HG03039 (cell line): ENCODE data around the gene TMEM91.
A peak's percentile ranks its signal among the peaks of the same experiment; 100 is the strongest.
"Not testable (repeated sequence)": the region's sequence is repeated elsewhere in the genome, so short reads cannot be mapped to it uniquely, and the experiment has no call there.

Source experiments
- ATAC-seq: cut with Tn5 transposase; IDR thresholded peaks from one replicate; pipeline ENCODE4 v1.9.1; 2021; ENCODE audit warnings: mild to moderate bottlenecking, moderate library complexity; ENCODE audit not compliant: unreplicated experiment

The TMEM91 gene

GRCh38 chr19:41373993-41374392 is 2.3 kb upstream of the TMEM91 start:
- no peak for ATAC-seq

GRCh38 chr19:41376998-41377365 is 649 bp downstream of the TMEM91 start:
- ATAC-seq, result no peak

- no peak for ATAC-seq
Measured at GRCh38 chr19:41377977-41378709, 1.8 kb downstream of the TMEM91 start.

- not testable (repeated sequence) for ATAC-seq
Measured at GRCh38 chr19:41381536-41381935, 5.2 kb downstream of the TMEM91 start.

DNA sequence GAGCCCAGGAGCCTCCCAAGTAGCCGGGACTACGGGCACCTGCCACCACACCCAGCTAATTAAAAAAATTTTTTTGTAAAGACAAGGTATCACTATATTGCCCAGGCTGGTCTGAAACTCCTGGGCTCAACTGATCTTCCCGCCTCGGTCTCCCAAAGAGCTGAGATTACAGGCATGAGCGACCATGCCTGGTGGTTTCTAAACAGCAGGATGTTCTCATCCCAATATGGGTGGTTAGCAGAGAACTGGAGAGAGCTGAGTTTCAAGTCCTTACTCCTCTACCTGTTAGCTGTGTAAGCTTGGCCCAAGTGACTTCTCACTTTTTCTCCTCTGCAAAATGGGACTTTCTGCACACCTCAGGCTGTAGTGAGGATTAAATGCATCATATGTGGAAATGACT is 8.0 kb downstream of the TMEM91 start:
- ATAC-seq, result no peak

DNA sequence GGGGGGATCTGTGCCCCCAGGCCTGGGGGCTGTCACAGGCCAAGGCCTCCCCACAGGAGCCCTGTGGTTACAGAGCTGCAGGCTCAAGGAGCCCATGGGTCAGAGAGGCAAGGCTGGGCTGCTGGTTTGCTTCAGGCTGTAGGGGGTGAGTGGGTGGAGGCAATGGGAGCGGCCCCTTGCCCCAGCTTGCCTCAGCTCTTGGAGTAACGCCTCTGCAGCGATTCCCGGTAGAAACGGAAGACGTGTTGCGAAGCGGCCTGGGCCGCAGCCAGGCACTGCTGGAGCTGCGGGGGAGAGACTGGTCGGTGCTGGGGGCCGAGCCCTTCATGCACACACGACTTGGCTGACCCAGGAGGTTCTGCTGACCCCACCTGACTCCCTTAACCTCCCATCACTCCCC is 10.1 kb downstream of the TMEM91 start:
- ATAC-seq, result no peak

GRCh38 chr19:41391618-41392017 is 15.3 kb downstream of the TMEM91 start:
- ATAC-seq, result no peak

- ATAC-seq, result no peak
Measured at GRCh38 chr19:41392775-41393174, 16.4 kb downstream of the TMEM91 start.

GRCh38 chr19:41395355-41395754 is 19.0 kb downstream of the TMEM91 start:
- no peak for ATAC-seq

DNA sequence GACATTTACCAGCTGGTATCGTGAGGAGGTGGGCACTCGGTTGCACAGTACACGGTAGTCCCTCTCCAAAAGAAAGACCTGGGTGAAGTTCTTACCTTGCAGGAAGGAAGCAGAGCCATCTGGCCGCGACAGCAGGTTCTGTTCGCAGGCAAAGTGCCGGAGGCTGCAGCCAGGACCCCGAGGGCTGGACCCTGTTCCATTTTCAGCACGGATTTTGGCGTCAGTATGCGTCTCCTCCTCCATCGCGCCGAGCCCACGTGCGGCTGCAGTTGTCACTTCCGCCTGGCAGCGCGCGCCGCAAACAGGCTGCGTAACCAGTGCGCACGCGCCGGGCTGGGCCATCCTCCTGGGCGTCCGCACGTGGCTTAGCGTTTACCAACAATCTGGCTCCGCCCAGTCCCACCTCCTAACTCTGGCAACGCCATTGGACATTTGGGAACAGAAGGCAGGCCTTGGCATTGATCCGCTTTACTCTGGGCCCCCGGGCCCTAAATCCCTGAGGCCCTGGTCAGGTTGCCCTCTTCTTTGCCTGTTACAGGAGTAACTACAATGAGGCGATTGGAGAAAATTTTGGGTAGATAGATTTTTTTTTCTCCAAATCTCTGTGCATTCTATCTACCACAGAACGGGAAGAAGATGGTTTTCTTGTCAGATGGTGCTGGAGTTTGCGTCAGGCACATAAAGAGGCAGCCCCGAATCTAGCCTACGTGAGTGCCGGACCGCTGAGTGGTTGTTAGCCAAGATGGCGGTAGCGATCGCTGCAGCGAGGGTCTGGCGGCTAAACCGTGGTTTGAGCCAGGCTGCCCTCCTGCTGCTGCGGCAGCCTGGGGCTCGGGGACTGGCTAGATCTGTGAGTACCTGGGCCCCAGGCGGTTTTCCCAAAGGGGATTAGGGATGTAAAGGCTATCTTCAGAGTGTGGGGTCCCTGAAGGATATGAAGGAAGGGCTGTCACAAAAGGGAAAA is 21.0 kb downstream of the TMEM91 start, which contains the start of the genes BCKDHA and EXOSC5:
Gene BCKDHA (plus strand): TSS at position 733 of the 964 bp plus-strand sequence. CDS start 10 bp downstream, at position 743.
Gene EXOSC5 (minus strand): TSS at position 274 of the 964 bp plus-strand sequence. CDS start 31 bp downstream, at position 243.
- peak; percentile 91 for ATAC-seq

DNA sequence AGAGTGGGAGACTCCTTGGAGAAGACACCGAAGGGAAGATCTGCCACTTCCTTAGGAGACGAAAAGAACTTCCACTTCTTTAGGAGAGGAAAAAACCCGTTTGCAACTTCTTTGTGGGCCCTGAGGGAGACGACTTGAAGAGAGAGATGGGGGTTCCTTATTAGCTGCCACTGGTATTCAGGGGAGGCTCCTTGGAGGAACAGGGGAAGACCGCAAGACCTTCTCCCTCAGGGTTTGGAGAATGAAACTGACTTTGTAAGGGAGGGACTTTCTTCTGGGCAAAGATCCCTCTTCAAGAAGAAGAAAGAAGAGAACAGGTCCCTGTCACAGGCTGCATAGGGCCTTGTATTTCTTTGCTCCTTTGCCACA is 21.7 kb downstream of the TMEM91 start:
- no peak for ATAC-seq

DNA sequence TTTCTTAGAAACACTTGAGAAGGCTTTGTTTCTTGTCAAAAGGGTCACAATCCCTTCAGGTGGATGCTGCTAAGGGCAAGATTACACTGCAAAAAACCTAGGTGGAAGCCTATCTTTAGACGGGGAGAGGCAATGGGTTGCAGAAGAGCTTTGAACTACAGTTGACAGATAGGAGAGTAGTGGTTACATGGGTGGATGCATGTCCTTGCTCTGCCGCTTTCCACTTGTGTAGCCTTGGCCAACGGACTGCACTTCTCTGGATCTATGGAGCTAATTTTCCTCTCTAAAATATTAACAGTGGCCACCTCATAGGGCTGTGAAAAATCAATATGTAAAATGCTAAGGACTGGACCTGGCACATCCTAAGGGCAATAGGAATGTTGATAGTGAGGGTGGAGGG is 22.3 kb downstream of the TMEM91 start:
- no peak for ATAC-seq

DNA sequence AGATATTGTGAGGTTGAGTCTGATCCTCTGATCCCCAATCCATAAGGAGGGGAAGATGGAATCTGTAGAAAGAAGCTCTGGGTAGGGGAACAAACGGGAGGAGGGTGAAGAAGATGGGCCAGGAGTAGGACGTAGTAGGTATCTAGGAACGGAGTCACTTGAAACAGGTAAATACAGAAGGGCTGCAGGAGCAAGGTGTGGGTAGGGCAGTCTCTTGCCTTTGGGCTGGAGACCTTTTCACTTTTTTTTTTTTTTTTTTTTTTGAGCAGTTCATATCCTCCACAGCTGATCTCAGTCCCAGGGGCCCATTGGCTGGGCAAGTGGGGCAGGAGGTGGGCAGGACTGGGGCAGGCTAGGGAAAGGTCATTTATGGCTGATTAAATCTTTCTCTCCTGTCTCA is 22.8 kb downstream of the TMEM91 start:
- no peak for ATAC-seq

DNA sequence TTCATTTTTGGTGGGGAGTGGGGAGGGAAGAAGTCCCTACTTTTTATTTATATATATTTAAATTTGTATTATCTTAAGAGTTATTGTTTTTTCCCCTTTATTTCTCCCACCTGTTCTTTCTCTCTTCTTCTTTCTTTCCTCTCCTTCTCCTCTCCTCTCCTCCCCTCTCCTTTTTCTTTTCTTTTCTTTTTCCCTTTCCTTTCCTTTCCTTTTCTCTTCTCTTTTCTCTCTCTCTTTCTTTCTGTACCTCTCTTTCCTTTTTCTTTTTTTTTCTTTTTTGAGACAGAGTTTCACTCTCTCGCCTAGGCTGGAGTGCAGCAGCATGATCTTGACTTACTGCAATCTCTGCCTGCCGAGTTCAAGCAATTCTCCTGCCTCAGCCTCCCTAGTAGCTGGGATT is 23.2 kb downstream of the TMEM91 start:
- no peak for ATAC-seq

- no peak for ATAC-seq
Measured at GRCh38 chr19:41401483-41401882, 25.1 kb downstream of the TMEM91 start.

GRCh38 chr19:41402010-41402409 is 25.7 kb downstream of the TMEM91 start:
- no peak for ATAC-seq

DNA sequence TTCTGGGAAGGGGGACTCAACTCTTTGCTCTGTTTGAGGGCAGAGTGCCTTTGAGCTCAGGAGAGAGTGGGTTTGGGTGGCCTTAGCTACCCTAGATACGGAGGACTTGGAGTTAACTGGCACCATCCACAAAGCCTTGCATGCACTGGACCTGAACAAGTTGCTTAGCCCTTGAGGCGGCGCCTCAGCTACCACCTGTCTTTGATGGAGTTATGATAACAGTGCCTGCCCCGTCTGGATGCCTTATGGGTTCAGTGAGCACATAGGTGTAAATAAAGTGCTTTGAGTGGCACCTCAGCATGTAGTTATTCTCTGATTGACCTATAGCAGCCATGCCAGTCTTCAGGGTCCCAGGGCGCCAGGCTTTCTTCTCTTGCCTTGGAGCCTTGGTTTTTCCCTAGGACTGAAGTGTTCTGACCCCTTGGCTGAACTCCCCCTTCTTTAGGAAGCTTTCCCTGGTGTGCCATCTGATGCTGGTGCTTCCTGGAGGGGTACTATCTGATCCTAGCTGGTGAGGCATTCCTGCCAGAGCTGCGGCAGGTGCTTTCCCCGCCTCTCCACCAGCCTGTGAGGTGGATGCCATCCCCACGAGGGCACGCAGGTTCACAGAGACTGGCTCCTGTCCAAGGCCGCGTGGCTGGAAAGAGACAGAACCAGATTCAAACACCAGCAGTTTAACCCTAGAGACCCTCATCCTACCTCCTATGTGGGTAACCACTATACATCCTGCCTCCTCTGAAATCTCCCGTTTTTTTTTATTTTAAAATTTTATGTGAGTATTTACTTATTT is 27.0 kb downstream of the TMEM91 start:
- ATAC-seq, result no peak

DNA sequence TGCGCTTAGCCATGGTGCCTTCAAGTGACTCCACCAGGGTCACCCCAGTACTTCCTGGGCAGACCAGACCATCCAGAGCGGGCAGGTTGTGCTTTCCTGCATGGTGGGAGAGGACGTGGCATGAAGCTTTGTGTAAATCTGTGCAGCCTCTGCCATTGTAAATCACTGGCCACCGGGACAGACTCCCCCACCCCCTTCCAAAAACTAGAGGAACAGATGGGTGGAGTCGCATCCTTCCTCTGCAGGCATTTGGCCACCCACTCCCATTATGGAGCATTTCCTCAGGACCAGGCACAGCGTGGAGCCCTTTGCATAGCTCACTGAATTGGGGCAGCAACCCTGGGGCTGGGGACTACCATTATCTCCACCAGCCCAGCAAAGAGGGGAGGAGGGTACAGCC is 29.4 kb downstream of the TMEM91 start:
- ATAC-seq, result no peak

GRCh38 chr19:41407271-41407670 is 30.9 kb downstream of the TMEM91 start:
- ATAC-seq, result no peak

- no peak for ATAC-seq
Measured at GRCh38 chr19:41408256-41408655, 31.9 kb downstream of the TMEM91 start.

DNA sequence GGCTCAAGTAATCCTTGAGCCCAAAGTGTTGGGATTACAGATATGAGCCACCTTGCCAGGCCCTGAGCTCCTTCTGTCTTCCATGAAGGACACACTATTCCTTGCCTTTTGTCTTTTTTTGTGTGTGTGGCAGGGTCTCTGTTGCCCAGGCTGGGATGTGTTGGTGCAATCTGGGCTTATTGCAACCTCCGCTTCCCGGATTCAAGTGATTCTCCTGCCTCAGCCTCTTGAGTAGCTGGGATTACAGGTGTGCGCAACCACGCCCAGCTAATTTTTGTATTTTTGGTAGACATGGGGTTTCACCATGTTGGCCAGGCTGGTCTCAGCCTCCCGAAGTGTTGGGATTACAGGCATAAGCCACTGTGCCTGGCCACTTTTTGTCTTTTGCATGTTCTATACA is 32.5 kb downstream of the TMEM91 start:
- ATAC-seq, result not testable (repeated sequence)
